ENCODE data around the gene GPR137B.

The GPR137B gene

DNA sequence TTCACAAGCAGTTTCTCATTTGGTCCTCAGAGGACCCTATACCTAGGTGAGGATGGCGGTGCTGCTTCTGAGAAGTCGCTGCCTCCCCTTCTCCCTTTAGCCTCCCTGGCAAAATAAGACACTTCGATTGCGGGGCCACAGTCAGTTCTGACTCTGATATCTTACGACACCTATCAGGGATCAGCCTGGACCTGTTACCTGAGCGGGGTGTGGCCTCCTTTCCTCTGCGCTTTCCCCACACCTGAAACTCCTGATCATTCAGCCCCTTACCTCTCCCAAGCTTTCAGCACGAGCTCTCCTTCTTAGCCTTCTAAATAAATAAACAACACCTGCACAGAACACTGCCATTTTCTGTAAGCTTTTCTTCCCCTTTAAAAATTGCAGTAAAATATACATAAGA is 24.6 kb upstream of the GPR137B start:
- DNase-seq: no peak

DNA sequence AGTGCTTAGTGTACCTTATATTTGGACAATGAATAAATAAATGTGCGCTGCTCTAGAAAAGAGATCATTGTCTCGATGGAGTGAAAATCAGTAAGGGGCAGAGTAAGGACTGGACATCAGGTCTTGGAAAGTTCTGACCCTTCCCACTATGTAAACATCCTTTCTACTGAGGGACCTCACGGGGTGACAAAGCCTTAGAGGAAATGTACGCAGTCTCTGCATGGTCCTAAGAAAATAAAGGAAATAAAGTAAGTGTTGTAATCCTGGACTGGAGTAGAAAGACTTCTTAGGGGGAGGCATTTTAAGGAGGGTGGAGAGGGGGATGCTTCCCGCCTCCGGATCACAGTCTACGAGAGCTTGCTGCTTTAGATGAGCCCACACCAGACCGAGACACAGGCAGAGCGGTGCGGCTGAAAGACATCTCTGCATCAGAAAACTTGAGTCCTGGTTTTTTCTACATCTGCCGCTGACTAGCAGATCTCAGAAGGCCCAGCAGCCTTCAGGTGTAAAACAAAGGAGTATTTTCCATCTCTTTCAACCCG is 22.3 kb upstream of the GPR137B start:
- DNase-seq: no peak

DNA sequence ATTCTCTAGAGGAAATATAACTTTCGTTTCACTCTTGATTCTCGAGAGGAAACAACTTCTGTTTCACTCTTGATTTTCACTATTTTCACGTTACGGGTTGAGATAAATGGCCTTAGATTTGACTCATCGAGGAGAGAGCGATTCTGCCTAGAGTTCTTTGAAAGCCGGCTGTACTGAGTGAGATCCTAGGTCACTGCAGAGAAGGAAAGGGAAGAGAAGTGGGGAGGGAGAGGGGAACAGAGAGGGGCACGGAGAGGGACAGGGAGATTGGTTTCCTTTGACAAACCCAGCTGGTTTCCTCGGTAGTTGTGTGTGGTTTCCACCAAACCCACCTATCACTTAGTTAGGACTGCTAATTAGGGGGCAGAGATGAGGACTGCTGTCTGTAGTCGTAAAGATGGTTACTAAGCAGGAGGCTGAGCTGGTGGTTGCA is 21.6 kb upstream of the GPR137B start:
- DNase-seq: no peak

DNA sequence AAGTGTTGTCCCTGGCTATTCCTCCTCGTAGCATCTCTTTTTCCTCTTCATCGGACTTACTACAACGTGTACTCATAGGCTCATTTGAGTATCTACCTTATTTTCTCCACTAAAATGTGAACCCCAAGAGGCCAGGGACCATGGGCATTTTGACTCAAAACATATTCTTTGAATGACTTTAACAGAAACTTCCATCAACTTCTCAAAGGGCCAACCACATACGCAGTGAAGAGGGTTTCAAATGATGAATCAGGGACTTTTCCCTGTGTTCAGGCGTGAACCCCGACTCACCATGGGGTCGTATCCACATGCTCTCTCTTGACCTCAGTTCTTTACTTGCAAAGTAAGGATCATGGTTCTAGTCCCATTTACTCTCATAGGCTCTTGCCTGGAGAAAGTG is 20.2 kb upstream of the GPR137B start:
- DNase-seq: no peak

DNA sequence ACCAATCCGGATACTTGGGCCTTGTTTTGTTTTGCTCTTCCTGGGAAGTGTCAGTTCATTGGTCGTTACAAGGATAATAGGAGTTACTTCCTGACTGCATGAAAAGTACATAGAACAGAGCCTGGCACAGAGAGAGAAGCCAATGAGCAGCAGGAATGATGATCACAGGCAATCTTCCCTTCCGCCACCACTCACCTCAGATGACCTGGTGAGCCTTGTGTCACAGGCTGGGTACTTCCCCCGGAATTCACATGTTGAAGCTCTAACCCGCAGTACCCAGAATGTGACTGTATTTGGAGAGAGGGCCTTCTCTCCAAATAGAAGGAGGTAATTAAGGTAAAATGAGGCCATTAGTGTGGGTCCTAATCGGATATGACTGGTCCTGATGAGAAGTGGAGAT is 18.8 kb upstream of the GPR137B start:
- DNase-seq: no peak

DNA sequence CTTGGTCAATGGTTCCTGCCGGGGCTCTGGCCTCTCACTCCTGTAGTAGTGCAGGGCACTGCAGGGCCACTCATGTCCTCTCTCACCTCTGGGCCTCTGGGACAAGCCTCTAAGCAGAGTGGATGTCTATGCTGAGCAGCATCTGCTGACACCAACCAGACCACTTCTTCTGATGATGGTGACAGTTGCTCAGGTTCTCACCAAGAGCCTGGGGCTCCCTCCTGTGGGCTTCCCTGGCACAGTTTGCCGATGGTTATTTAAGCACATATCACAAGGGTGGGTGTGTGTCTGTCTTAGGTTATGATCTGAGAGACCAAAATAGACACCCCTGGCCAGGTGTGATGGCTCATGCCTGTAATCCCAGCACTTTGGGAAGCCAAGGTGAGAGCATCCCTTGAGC is 17.4 kb upstream of the GPR137B start:
- no peak for DNase-seq

DNA sequence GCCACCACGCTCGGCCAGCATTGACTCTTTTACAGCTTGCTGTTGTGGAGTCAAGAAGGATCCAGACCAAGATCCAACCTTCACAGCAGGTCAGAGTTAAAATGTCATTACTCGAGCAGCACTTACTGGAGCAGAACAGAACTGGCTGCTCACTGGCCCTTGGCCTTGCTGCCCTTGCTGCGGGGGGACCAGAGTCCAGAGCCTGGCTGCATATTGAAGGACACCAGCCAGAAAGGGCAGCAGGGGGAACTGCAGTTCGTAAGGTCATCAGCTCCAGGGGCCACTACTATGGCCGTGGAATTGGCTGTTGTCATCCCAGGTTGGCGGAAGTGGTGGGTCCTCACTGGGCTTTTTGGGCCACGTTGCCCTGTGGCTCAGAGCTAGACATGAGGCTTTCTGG is 15.3 kb upstream of the GPR137B start:
- DNase-seq: no peak

DNA sequence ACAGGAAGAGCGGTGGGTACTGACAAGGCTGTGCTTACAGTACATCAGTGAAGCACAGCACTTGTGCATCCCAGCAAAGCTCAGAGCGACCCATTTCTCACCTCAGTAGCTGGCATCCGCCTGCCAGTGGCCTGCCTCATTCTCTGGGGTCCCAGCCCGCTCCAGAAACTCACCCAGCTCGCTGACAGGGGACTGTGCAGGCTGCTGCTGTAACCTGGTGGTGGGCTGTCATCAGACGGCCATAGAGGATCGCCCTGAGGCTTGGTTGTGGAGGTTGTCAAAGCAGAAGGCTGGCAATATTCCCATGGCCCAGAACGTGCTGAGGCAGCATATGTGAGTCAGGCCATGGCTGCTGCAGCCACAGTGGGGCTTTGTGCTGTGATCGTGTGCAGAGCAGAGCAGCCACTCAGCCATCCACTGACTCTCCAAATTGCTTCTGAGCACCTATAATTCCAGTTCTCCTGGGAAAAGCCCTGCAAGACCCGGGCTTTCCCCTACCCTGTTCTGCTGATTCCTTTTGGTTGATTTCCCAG is 13.6 kb upstream of the GPR137B start:
- DNase-seq: no peak

DNA sequence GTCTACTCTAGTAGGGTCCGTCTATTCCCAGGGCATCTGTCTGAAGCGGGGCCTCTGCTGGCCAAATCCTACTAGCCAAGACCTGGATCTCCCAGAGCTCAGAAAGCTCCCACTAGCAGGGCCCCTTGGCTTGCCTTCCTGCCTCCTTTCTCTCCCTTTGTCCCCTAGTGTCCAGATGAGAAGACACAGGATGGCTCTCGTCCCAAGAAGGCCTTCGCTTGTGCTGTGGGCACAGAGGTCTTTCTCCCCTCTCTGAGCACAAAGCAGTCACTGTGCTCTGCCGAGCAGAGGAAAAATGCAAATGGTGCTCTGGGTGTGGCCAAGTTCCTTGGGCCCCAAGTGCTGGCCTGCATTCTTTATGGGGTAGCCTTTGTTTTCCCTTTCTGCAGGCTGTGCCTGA is 13.0 kb upstream of the GPR137B start:
- no peak for DNase-seq

DNA sequence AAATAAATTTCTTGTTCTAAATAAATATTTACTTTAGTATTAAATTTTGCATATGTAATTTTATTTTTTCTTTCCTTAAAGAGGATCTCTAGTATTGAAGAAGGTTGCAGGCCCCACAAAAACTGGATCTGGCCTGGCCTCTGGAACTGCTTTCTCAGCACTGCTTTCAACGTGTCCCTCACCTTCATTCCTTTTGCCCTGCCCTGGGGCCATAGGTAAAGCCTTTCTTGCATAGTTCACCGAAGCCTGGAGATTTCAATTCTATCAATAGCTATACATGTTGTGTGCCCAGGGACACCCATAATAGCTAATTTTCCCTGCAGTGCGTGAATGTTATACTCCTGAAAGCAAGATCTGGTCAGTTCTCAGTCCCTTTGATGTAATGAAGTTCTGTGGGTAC is 12.0 kb upstream of the GPR137B start:
- DNase-seq: no peak

DNA sequence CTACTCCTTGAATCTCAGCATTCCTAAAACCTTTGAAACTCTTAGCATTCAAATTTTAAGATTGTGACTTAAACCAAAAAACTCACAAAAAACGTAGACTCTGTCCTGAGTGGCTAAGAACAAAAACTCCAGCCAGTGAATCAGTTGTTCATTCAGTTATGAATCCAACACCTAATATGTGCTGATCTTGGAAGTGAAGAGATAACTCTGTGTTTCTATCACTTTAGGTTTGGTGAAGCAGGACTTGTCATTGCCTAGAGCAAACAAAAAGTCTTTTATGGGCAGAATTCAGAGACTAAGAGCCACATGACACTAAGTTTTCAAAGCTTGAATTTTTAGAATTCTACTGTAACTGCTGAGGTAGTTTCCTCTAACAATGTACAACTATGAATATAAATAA is 10.4 kb upstream of the GPR137B start:
- no peak for DNase-seq

DNA sequence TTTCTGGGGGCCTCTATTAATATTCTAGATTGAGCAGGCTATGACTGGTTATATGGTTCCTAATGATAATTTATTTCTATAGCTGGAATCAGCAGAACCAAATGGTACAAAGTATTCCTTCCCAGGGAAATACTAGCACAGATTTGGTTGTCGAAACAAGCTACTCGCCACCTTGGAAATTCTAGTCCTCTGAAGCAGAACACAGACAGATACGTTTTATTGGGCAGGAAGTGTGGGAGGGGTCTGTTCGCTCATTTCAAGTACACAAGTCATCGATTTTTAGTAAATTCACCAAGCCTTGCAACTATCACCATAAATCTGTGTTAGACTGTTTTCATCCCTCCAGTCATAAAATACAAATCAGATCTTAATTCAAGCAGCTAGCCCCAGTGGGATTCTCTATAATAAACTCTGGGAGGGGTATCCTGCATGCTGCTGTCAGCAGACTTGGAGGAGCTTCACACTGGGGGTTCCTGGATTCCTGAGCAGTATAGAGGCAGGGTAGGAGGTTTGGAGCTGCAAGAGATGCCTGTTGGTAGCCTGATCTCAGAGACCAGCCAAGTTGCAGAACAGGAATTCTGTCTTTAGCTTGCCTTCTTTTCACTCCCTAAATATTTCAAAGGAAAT is 9.8 kb upstream of the GPR137B start:
- no peak for DNase-seq

DNA sequence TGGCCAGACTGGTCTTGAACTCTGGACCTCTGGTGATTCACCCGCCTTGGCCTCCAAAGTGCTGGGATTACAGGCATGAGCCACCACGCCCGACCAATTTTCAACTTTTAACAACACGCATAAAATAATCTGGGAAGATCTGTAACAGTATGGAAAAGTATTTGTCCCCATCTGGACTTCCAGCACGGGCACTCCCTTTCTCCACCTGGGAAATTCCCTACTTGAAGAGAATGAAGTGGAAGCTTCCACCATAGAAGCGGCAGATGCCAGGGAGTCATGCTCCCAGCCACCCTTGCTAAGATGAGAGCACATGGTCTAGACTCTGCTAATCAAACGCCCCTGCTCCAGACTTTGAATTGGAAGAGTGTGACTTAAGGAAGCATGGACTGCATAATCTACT is 9.0 kb upstream of the GPR137B start:
- no peak for DNase-seq

DNA sequence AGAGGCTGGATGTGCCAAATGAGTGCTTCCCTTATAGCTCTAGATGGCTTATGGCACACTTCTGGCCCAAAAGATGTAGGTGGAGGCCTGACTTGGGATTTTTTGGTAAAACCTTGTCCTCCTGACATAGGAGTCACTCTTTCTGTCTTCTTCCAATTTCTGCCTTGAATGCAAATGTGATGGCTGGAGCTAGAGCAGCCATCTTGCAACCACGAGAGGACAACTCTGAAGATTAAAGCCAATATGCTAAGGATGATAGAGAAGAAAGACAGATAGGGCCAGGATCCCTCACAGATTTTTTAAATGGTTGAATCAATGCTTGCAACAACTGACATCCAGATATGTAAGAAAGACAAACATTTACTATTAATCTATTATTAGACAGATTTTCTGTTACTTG is 8.5 kb upstream of the GPR137B start:
- no peak for DNase-seq

DNA sequence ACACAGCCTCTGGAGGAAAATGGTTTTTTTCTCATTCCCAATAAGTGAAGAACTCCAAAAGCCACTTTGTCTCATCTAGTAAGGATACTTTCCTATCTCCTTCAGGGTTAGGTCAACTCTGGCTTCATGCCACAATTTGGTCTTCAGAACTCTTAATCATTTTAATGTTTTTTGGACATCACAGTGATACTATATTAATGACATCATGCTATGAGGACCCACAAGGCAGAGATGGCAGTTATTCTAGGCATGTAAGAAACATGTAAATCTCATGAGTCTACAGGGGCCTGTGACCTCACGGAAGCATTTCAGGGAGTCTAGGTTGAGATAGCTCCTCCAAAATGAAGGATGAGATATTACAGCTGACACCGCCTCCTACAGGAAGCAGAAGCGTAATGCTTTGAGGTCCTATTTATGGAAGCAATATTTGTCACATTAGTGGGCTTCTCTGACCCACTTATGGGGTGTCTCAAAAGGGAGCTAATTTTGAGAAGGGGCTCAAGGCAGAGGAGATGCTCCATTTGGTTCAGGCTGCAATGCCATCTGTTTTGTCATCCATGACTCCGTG is 5.0 kb upstream of the GPR137B start:
- no peak for DNase-seq

DNA sequence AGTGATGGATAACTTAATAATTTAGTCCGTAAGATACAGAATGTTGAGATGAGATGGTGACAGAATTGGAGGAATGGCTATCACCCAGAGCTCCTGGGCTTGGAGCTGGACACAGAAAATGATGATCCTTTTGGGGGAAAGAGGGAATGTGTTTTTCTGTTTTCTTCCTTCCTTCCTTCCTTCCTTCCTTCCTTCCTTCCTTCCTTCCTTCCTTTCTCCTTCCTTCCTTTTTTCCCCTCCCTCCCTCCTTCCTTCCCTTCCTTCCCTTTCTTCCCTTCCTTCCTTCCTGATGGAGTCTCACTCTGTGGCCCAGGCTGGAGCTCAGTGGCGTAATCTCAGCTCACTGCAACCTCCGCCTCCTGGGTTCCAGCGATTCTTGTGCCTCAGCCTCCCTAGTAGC is 2.8 kb upstream of the GPR137B start:
- DNase-seq: no peak

DNA sequence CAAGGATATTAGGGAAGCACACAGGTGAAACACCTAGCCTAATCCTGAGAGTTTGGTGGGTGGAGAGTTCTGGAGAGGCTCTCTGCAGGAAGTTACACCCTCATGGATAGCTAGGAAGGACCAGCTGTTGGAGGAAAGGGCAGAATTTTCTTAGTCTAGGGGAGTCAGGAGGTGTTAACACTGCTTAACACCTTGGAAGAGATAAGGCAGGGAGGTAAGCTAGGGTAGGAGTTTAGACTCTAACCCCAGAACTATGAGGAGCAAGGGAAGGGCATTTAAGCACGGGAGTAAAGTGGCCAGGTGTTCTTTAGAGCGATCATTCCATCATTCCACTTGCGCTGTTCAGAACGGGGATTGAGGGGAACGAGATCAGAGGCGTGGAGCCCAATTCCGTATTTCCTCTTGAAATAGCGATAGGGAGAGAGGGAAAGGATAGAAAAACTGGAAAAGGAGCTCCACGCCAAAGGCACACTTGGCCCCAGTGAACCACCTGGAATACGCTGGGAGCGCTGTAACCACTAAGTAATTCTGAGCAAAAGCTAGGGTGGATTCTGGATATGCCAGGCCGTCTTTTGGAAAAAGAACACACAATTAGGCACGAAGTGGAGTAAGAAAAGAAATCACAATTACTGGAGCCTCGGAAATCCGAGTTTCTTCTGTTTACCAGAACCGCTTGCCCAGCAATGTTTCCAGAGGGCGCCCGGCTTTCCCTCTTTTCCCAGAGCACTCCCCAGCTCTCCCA is 1.5 kb upstream of the GPR137B start:
- no peak for DNase-seq

DNA sequence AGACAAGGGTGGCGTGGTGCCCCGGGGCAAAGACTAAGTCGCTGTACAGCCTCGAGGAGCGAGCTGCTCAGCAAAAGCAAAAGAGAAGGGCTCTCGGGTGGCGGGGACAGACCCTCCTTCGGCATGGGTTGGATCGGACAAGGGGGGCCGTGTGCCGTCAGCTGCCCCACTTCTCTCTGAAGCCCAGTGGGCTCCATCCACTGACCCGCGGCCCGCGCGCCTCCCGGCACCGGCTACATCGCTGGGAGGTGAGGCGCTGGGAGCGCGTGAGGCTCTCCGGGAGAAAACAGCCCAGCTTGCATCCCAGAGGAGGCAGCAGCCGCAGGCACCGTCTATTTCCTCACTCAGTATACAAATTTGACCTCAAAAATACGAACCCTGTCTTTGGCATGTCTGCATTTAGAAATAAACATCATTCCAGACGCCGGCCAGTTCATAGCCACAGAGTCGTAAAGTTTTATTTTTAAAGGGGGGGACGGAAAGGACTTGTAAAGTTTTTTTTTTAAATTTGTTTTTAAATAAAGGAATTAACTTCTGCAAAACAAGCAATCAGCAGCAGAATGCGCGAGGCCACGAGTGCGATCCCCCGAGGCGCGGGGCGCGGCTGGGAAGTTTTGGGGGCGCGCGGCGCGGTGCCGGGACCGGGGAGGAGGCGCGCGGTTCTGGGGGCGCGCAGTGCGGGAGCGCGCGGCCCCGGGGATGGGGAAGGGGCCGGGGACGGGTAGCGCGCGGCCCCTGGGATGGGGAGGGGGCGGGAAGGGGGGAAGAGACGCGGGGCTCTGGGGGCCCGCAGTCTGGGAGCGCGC is 689 bp upstream of the GPR137B start:
- DNase-seq: peak; percentile 38

DNA sequence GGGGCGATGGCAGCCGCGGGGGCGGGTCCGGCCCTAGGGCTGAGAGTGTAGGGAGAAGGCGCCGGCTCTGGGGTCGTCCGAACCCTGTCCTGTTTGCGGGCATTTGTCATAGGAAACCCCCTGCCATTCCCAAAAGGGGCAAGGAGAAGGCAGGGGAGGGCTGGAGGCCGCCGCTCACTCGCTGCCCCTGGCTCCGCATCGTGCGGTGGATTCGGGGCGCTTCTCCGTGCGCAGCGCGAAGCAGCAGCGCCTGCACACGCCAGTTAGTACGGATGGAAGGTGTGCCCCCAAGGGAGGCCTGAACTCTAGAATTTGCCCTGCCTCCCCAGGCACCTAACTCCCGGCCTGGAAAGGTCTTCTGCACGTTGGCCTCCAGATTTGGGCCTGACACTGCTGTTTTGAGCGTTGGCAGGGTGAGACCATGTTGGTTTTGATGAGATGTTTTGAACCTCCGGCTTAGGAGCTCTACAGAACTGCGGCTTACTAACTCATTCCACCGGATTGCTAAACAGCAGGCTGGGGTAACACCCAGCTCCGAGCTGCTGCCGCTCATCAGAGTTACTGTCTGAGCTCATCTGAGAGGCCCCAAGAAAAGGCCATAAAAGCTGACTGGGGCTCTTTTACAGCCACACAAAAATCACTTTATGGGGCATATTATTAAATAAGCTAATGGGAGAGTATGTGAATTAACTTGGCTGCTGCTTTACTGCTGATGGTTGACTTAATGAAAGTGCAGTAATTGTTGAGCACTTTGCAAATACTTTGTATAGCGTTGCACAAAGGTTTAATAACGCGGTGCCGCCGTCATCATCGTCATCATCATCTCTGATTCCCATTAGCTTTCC is 987 bp downstream of the GPR137B start:
- no peak for DNase-seq

DNA sequence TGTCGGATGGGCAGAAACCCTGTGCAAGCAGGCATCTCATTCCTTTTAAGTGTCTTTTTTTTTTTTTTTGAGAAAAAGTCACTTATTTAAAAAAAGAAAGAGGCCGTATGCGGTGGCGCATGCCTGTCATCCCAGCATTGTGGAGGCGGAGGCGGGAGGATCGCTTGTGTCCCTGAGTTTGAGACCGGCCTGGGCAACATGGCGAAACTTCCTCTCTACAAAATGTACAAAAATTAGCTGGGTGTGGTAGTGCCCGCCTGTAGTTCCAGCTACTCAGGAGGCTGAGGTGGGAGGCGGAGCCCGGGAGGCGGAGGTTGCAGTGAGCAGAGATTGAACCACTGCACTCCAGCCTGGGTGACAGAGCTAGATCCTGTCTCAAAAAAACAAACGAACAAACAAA is 1.7 kb downstream of the GPR137B start:
- no peak for DNase-seq

DNA sequence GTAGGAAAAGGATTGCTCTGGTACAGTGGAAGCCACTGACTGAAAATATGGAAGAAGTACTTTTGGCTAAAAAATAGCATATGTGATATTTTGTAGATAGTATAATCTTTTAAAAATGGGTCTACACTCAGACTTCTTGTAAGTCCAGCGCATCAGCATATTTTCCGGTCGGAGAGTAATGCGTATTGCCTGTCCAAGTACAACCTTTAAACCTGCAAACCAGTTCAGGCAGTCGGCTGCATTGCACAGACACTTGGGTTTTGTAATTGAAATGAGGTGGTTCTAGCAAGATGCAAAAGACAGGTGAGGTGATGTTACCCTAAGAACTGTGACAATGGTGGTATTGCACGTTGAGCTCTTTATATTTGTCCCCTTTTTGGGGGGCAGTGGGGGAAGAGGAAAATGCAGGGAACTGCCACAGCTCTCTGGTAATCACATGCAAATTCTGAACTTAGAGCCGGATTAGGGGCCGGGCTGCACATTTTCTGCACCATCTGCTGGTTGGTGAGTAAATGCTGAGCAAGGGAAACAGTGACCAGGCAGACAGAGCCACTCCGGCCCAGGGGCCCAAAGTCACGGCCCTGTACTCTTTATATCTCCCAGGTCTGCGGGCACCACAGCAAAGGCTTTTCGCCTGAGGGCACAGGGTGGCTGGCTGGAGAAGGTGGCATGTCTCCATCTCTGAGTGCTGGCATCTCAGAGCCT is 2.3 kb downstream of the GPR137B start:
- no peak for DNase-seq

DNA sequence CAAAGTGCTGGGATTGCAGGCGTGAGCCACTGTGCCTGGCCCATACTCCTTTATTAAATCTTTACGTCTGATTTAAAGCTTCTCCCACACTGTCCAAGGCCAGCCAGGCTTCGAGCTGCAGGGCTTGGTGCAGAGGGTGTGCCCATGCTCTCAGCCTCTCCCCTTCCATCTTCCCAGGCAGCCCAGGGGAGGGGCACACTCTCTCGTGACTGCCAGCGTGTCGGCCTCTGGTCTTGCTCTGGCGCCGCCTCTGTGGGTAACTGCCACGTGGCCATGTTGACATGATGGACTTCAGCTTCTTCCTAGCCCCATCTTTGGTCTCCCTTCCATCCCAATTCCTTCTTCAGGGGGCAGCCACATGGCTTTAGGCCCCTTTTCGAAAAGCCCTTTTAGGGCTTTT is 4.7 kb downstream of the GPR137B start:
- no peak for DNase-seq

Measured in COR-L47 (cell line).